Measurements from ENCODE around the gene BET1.
A peak's percentile ranks its signal among the peaks of the same experiment; 100 is the strongest.

BET1 gene

GRCh38 chr7:94004024-94004951, at the start of gene BET1:
Gene BET1 (minus strand): TSS chr7:94004355. CDS start chr7:94004216, 139 bp downstream.
- no peaks in the 10 kb centered on the region for H3K36me3 ChIP-seq
- H3K4me3 ChIP-seq (ENCODE audit: low read depth, low read length), result peak within 1 kb of the TSS; percentile 89
- no peaks in the 10 kb centered on the region for H3K9me3 ChIP-seq (ENCODE audit: severe bottlenecking)
- H3K27me3 ChIP-seq (ENCODE audit: insufficient read depth, low read depth, severe bottlenecking), result no peaks in the 10 kb centered on the region
- TF ChIP-seq CTCF (IDR thresholded peaks at IDR 0.05; ENCODE audit: low read depth, low read length), result no peak
- peak within 1 kb of the TSS; percentile 79 for H3K27ac ChIP-seq
- DNase-seq, result peak; percentile 89

- Histone ChIP-seq H3K36me3 (no peaks in the 10 kb centered on the region), H3K9me3 (ENCODE audit: severe bottlenecking) (no peaks in the 10 kb centered on the region), H3K27ac (no peak overlapping the region), H3K4me3 (ENCODE audit: low read depth, low read length) (no peak overlapping the region), H3K27me3 (ENCODE audit: insufficient read depth, low read depth, severe bottlenecking) (no peaks in the 10 kb centered on the region)
- DNase-seq, result no peak
- no peak for TF ChIP-seq CTCF (IDR thresholded peaks at IDR 0.05; ENCODE audit: low read depth, low read length)
Observed at GRCh38 chr7:94053532-94053931, 49.4 kb upstream of the BET1 start.

DNA sequence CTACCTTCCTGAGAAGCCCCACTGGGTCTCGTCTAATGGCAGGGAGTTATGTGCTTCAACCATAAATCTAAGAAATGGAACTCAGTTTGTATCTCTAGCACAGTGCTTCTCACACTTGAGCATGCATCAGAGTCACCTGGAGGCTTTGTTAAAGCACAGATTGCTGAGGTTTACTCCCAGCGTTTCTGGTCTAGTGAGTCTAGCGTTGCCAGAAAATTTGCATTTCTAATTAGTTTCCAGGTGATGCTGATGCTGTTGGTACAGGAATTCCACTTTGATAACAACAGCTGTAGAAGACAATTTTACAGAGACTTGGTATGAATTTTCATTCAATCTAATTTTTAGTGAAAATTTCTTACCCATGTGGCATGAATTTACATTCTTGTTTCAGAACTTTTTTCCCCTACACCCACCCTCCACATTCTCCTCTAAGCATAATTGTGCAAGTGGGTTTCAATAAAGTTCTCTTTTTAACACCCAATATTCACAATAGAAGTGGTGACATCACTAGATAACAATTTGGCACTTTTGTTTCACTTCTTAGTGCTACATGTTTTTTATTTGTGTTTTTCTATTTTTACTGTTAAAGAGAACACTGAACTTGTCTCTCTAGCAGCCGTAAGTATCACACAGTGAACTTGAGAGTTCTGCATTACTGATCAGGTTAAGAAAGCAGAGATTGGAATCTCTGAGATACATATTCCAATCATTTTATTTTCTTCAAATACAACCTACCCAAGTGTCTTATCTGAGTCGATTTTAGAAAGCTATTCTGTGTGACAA, 48.4 kb upstream of the BET1 start:
- Histone ChIP-seq H3K4me3 (ENCODE audit: low read depth, low read length) (no peak overlapping the region), H3K9me3 (ENCODE audit: severe bottlenecking) (no peaks in the 10 kb centered on the region), H3K27me3 (ENCODE audit: insufficient read depth, low read depth, severe bottlenecking) (no peaks in the 10 kb centered on the region), H3K36me3 (no peaks in the 10 kb centered on the region), H3K27ac (no peak overlapping the region)
- no peak for TF ChIP-seq CTCF (IDR thresholded peaks at IDR 0.05; ENCODE audit: low read depth, low read length)
- no peak for DNase-seq

DNA sequence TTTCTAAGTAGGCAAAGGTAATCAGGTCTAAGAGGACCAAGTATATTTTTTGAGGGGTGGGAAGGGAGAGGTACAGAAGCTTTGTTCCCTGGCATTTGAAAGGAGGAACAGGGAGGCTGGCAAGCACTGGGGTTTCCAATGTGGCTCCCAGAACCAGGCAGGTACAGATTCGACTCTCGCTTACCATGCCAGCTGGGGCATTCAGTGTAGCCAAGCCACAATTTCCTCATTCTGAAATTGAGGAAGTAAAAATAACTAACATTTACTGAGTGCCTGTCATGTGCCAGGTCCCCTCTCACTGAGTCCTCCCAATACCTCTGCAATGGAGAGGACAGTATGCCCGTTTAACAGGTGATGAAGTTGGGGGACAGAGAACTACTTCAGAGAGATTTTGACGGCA, 45.9 kb upstream of the BET1 start:
- H3K36me3 ChIP-seq, result no peaks in the 10 kb centered on the region
- no peaks in the 10 kb centered on the region for H3K27me3 ChIP-seq (ENCODE audit: insufficient read depth, low read depth, severe bottlenecking)
- no peak for TF ChIP-seq CTCF (IDR thresholded peaks at IDR 0.05; ENCODE audit: low read depth, low read length)
- DNase-seq, result no peak
- H3K4me3 ChIP-seq (ENCODE audit: low read depth, low read length), result no peak overlapping the region
- H3K9me3 ChIP-seq (ENCODE audit: severe bottlenecking), result no peaks in the 10 kb centered on the region
- no peak overlapping the region for H3K27ac ChIP-seq

DNA sequence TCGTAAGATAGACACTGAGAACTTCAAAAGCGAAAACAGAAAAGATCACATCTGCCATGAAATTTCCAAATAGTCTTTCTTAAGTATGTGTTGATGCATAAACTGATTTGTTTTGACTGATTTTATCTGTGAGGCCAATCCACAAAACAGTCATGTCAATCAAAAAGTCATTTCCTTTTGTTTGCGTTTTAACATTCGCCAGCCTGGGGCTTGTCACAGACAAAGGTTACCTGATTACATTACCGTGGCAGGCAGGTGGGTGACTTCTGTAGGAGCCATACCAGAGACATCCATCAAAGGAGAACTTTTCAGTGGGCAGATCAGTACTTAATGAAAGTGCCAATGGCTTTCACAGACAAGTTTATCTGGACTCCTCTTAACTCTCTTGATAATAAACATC, 45.5 kb upstream of the BET1 start:
- Histone ChIP-seq H3K27ac (no peak overlapping the region), H3K36me3 (no peaks in the 10 kb centered on the region), H3K4me3 (ENCODE audit: low read depth, low read length) (no peak overlapping the region), H3K9me3 (ENCODE audit: severe bottlenecking) (no peaks in the 10 kb centered on the region), H3K27me3 (ENCODE audit: insufficient read depth, low read depth, severe bottlenecking) (no peaks in the 10 kb centered on the region)
- no peak for TF ChIP-seq CTCF (IDR thresholded peaks at IDR 0.05; ENCODE audit: low read depth, low read length)
- no peak for DNase-seq

All from WERI-Rb-1 (cell line).